ENCODE data around the gene HM13. TPM values are rescaled to one million over a fixed set of nuclear protein-coding genes. Genes with fewer than 3 reads are reported as not detected.
A peak's percentile ranks its signal among the peaks of the same experiment; 100 is the strongest.
"Not testable (repeated sequence)": the region's sequence is repeated elsewhere in the genome, so short reads cannot be mapped to it uniquely, and the experiment has no call there.

HM13 gene
- total RNA-seq, 1 donor from 2014 or later: 27.8 TPM

DNA sequence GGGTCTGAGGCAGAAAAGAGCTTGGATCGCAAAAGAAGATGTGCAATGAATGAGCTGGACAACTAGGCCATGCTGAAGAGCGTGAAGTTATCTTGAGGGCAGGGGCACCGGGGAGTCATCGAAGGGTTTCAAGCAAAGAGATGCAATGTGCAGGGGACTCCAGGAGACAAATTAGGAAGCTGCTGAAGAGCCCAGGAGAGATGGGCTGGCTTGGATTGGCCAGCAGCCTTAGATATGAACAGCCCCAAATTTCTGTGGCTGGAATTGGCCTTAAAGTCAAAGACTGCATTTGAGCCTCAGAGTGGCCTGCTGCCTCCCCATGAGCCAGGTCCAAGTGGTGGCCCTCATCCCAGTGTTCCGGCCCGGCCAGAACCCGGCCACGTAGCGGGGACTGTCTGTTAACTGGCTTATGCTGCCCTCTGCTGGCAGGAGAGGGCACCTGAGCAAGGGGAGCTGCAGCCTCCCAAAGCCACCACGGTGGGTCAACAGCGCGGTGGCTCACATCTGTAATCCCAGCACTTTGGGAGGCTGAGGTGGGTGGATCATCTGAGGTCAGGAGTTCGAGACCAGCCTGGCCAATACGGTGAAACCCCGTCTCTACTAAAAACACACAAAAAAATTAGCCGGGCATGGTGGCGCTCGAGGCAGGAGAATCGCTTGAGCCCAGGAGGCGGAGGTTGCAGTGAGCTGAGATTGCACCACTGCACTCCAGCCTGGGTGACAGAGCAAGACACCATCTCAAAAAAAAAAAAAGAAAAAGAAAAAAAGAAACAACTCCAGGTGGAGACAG, 11.2 kb upstream of the HM13 start:
- peak; percentile 44 for DNase-seq

- DNase-seq: no peak
These were observed 8.3 kb upstream of the HM13 start for GRCh38 chr20:31505903-31506302.

DNA sequence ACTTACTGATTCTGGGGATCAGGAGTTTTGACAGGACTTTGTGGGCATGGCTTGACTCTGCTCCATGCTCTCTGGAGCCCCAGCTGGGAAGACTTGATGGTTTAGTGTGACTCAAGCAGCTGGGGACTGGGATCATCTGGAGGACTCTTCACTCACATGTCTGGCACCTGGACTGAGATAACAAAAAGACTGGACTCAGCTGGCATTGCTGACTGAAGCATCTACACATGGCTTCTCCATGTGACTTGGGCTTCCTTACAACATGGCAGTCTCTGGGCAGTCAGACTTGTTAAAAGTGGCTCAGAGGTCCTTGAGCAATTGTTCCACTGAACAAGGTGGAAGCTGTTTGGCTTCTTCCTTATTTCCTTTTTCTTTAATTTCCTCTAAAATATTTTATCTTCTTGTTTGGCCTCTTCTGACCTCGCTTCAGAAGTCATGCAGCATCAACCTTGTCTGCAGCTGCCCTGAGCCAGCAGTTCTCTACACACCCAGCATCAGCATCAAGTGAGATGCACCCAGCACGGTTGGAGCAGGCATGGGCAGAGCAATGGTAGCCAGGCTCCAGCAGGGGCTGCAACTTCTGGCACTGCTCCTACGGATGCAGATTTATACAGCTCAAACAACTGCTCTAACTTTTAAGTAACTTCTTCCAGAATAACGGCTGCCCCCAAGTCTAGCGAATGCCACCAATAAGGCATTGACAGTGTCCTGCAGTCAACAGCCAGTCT, 5.6 kb upstream of the HM13 start:
- DNase-seq: no peak

DNA sequence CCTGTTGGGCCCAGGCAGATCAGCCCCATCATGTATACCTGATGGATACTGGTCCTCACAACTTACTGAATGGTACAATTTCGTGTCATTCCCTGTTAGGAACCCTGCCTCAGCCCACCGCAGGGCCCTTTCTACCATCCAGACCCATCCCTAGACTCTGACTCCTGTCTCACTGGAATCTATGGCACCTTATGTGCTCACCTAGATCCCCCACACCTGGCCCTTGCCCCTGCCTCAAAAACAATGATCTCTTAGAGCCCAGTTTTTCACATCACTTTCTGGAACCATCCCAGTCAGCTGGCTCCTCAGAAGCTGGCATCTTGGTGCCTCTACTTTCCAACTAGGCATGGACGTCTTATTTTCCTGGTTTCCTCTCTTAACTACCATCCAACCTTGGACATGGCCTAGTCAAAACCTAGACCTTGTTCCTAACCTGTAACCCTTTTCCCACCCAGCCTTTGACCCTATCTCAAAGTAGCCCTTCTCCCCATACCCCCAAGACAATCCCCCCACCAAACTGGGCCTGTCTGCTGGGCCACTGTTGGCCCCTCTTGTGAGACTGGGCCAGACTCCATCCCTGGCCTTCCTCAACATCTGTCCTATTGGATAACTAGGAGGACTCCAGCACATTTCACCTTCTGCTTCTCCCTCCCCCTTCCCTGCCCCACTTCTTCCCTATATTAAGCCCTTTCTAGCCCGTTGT, 981 bp downstream of the HM13 start:
- DNase-seq: no peak

DNA sequence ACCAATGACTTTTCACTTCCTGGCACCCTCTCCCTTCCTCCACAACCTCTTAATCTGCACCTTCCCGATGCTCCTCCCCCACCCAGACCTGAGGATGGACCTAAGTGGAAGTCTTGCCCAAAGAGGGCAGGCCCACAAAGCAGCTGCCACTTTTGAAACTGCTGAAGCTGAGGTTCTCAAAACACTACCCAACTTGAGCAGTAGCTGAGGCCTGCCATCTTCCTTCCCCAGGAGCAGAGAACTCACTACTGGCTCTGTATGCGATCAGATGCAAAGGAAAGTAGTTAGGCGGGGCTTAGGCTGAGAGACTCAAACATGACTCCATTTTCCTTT, 1.5 kb downstream of the HM13 start:
- no peak for DNase-seq

- no peak for DNase-seq
These were observed 1.9 kb downstream of the HM13 start for GRCh38 chr20:31516166-31516565.

DNA sequence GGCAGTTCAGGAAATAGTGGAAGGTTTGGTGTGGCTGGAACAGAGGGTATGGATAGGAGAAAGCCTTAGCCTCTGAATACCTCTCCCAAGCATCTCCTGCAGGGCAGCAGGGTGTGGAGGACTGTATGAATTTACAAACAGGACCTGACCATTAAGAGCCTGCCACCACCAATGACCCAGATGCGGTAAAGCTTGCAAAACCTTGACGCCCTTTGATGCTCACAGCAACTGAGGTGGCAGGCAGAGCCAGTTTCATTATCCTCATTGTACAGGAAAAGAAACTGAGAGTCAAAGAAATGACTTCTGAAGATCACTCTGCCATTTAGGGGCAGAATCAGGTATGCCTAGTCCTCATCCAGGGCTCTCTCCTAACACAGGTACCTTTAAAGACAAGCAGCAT, 2.4 kb downstream of the HM13 start:
- no peak for DNase-seq

DNA sequence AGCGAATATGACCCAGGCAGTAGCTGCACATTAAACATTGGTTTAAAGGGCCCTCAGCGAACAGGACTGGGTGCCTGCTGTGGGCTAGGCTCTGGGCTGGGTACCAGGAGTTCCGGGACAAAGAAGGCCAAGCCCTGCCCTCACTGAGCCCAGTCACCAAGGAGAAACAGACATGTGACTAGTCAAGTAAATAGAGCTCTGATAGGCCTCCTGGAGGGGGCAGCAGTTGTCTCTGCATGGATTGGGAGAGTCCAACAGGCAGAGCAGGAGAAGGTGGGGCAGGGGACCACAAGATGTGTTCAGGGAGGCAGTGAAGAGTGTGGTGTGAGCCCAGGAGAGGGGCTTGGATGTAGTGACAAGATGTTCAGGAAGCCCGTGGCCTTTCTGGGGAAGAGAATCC, 3.1 kb downstream of the HM13 start:
- no peak for DNase-seq

DNA sequence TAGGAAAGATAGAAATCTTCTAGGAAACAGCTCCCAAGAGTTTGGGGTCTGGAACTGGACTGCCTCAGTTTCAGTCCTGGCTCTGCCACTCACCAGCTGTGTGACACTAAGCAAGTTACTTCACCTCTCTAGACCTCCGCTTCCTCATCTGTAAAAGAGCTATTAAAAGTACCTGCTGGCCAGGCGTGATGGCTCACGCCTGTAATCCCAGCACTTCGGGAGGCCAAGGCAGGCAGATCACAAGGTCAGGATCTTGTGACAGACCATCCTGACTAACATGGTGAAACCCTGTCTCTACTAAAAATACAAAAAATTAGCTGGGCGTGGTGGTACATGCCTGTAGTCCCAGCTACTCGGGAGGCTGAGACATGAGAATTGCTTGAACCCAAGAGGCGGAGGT, 7.0 kb downstream of the HM13 start:
- DNase-seq: not testable (repeated sequence)

DNA sequence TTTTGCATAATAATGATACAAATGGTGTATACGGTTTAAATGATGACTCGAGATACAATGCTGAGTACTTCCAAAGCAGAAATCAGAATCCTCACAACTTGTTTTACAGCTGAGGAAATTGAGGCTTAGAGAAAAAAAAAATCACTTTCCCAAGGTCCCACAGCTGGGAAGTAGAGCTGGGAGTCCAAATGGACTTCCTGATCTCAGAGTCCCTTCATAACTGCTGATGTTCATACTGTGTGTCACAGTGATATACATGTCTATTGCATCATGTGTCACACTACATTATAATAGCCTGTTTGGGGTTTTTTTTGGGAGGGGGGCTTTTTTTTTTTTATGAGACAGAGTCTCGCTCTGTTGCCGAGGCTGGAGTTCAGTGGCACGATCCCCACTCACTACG, 8.5 kb downstream of the HM13 start:
- DNase-seq: no peak

DNA sequence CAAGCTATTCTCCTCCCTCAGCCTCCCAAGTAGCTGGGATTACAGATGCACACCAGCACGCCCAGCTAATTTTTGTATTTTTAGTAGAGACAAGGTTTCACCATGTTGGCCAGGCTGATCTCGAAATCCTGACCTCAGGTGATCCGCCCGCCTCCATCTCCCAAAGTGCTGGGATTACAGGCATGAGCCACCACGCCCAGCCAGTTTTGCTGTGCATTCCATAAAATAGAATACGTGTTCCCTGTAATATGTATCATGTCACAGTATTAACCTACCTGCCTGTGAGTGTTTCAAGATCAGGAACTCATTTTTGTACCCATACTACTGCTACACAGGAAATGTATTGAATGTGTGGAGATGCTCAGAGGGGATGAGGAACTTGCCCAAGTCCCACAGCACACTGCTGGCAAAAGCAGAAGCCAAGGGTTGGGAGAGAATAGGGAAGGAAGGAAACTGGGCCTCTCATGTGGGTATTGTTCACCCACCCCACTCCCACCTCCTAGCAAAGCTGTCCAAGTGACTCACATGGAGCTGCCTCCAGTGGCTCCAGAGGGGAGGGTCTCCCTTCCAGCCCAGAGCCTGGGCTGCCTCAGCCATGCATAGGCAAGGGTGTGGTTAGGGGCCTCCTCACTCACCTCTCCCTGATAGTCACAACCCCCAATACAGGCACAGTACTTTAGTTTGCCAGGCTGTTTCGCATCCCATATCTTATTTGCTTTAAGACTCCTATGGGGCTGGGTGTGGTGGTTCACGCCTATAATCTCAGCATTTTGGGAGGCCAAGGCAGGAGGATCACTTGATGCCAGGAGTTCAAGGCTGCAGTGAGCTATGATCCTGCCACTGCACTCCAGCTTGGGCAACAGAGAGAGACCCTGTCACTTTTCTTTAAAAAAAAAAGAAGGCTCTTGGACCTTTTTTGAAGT, 9.4 kb downstream of the HM13 start:
- DNase-seq: no peak

DNA sequence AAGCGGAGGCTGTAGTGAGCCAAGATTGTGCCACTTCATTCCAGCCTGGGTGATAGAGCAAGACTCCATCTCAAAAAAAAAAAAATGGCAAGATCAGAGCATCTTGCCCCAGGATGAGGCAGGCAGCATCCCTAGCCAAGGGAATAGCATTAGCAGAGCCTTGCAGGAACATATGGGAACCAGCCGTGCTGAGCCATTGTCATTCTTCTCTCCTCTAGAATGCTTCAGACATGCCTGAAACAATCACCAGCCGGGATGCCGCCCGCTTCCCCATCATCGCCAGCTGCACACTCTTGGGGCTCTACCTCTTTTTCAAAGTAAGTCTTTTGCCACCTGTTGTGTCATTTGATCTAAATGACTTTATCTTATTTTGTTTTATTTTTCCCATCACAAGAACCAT, 13.0 kb downstream of the HM13 start:
- no peak for DNase-seq

- DNase-seq: no peak
These were observed 21.1 kb downstream of the HM13 start for GRCh38 chr20:31535298-31535697.

DNA sequence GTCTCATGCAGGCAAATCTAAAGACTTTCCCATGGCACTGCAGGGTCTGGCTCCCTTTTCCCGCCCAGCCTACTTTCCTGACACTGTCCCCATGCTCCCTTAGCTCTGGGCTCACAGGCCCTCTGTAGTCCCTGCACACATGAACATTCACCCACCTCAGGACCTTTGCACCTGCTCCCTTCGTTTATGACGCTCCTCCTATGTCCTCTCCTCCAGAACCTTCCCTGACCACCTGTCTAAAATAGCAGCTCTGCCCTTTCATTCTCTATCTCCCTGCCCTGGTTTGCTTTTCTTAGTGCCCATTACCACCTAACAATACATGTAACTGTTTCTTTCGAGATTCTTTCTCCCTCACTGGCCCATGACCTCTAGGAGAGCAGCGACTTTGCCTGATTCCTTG, 22.3 kb downstream of the HM13 start:
- no peak for DNase-seq

GRCh38 chr20:31537116-31537871, 23.1 kb downstream of the HM13 start:
- DNase-seq: no peak

DNA sequence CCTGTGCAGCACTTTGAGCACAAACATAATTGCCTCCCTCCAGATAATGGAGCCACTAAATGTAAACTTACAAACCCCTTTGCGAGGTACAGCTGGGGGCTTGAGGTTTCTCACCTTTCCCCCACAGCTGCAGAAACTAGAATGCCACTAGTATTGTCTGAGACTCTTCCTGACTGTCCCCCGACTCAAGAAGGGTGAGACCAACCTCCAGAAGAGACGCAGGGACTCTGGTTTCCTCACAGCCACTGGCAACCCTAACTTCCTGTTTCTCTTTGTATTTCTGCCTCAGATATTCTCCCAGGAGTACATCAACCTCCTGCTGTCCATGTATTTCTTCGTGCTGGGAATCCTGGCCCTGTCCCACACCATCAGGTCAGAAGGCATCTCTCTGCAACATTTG, 23.6 kb downstream of the HM13 start:
- no peak for DNase-seq

DNA sequence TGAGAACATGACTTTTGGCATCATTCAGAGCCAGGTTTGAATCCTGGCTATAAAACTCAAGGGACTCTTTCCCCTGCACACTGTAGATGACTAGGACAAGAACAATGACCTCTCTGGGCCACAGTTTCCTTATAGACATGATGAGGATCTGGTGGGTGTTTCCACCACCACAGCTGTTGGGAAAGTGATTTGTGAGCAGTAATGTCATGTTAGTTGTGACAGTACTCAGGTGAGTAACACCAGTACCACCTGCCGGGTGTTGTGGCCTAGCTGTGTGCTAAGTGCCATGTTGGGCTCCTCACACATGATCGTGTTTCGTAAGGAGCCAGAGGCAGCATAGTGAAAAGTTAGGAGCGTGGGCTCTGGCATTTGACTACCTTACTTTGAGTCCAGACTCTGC, 24.1 kb downstream of the HM13 start:
- no peak for DNase-seq

DNA sequence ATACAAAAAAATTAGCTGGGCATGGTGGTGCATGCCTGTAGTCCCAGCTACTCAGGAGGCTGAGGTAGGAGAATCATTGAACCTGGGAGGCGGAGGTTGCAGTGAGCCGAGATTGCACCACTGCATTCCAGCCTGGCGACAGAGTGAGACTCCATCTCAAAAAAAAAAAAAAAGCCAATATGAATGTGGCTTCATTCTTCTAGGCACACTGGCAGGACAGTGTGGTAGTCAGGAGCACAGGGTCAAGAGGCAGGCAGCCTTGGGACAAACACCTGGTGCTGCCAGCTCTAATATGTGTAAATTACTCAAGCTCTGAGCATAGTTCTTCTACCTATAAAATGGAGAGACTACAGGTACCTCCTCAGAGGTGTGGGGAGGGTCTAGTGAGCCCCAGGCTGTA, 25.4 kb downstream of the HM13 start:
- DNase-seq: not testable (repeated sequence)

DNA sequence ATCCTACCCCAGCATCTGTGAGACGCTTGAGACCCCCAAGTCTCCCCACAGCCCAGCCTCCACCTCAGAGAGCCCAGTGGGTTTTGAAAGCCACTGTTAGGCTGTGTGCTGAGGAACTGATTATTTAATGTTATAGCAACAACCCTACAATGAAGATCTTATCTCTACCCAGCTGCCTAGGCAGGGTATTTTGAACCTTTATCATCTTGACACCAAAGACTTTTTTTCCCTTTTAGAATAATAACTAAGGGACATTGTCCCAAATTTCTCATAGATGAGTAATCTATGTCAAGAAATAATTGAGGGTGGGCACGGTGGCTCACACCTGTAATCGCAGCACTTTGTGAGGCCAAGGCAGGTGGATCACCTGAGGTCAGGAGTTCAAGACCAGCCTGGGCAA, 26.2 kb downstream of the HM13 start:
- DNase-seq: no peak

DNA sequence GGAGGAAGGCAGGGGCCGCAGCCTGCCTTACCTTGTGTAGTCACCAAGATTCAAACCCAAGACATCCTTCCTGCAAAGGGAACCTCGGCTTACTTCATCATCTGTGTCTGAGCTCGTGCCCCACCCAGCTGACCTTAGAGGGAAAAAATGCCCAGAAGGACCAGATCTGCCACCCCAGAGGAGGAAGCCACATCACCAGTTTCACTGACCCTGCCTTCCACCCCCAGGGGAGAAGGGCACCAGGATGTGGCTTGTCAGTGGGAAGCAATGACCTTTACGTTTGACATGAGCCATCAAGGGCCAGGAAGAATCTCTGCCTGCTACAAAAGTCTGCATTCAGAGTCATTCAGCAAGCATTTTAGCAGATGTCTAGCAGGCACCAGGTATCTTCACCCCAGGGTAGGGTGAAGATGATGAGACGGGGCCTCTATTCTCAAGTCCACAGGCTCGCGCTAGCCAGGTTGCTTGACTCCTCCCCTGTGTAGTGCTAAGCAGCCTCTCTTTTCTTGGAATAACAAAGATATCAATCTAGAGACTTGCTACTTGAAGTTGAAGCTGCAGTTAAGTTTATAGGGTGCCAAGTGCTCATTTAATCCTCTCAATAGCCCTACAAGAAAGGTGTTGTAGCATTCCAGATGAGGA, 28.1 kb downstream of the HM13 start:
- DNase-seq: no peak

GRCh38 chr20:31542963-31543362, 28.7 kb downstream of the HM13 start:
- no peak for DNase-seq

Data from occipital lobe (tissue), 2 donors.